Smooth muscle cell of the coronary artery (primary cell): ENCODE results near the gene ADAMTS19. TPM values are rescaled to one million over a fixed set of nuclear protein-coding genes. Genes with fewer than 3 reads are reported as not detected.

Experiments
- total RNA-seq: library from RNA; depleted of rRNA; stranded (reverse); fragments of >200 nt; gene quantifications from 2 replicates; pipeline ENCODE4 v1.2.3, GENCODE V29; 2014; ENCODE audit warnings: low replicate concordance

ADAMTS19 gene, protein sequence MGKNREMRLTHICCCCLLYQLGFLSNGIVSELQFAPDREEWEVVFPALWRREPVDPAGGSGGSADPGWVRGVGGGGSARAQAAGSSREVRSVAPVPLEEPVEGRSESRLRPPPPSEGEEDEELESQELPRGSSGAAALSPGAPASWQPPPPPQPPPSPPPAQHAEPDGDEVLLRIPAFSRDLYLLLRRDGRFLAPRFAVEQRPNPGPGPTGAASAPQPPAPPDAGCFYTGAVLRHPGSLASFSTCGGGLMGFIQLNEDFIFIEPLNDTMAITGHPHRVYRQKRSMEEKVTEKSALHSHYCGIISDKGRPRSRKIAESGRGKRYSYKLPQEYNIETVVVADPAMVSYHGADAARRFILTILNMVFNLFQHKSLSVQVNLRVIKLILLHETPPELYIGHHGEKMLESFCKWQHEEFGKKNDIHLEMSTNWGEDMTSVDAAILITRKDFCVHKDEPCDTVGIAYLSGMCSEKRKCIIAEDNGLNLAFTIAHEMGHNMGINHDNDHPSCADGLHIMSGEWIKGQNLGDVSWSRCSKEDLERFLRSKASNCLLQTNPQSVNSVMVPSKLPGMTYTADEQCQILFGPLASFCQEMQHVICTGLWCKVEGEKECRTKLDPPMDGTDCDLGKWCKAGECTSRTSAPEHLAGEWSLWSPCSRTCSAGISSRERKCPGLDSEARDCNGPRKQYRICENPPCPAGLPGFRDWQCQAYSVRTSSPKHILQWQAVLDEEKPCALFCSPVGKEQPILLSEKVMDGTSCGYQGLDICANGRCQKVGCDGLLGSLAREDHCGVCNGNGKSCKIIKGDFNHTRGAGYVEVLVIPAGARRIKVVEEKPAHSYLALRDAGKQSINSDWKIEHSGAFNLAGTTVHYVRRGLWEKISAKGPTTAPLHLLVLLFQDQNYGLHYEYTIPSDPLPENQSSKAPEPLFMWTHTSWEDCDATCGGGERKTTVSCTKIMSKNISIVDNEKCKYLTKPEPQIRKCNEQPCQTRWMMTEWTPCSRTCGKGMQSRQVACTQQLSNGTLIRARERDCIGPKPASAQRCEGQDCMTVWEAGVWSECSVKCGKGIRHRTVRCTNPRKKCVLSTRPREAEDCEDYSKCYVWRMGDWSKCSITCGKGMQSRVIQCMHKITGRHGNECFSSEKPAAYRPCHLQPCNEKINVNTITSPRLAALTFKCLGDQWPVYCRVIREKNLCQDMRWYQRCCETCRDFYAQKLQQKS
- not detected in 2 replicates for total RNA-seq

DNA sequence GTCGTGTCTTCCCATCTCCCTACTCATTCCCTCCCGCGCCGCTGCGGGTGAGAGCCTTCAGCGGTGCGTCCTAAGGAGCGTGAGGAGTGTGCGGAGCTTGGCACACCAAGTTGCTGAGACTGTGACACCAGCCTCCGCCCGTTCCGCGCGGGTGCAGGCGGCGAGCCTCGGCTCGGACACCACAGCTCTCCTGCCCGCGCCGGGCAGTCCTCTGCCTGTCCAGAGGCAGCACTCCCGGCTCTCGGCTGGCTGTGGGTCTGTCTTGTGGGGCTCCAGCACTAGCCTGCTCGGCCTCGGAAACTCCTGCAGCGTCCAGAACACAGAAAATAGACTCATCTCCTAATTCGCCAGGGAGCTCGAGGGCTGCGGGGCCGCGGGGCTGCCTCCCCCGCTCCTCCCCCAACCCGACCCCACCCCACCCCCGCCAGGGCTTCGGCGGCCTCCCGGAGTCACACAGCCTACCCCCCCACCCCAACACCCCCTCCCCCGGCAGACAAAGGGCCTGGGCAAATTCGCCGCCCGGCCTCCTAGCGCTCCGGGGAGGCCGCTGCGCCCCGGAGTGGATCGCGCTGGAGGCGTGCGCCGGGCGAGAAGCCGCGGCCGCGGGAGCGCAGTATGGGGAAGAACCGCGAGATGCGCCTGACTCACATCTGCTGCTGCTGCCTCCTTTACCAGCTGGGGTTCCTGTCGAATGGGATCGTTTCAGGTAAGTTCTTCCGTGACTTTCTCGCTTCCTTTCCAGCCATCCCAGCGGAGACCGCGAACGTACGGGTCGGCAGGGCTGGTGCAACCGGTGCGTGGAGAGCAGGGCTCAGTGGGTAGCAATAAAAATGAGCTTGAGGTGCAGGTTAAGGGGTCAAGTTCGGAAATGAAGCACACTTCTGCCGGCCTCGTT is at the start of gene ADAMTS19:
Gene ADAMTS19, plus strand, starts transcription at position 522 of the 895 bp plus-strand sequence. Its CDS starts 94 bp downstream, at position 616.

DNA sequence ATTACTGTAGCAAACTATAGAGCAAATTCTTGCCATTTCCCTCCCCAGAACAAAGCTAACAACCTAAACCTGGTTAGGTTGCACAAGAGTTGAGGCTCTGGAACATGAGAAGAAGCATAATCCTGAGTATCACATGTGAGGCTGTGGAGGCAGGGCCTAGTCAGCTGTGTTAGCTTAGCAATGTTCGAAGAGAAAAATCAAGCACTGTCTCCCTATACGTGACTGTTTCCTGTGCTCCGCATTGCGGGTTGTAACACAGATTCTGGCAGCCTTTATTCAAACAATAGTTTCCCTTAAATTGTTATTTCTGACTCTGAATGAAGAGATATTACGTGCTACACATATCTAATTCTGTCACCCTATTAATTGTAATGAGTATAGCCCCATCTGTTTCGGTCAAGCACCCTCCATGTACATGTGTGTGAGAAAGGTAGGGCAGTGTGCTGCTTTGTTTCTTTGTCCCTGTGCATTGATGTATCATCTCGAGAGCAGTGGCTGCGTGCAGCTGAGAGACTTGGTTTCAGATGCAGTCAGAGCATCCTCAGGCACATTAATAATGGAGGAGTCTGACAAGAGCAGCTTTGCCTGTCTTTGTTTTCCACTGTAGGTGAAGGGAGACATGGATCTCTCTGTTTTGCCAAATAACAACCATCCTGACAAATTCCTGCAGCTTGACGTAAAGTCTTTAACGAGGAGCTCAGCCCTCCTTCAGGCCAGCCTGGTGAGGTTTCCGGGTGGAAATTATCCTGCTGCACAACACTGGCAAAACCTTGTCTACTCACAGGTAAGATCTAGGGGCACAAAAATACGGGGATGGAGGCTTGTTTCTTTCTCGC is 287.7 kb downstream of the ADAMTS19 start, which contains the start of gene MINAR2:
Gene MINAR2, plus strand, starts transcription at position 523 of the 836 bp plus-strand sequence. Its CDS starts 97 bp downstream, at position 620.

